ENCODE data around the gene GABRE.

GRCh38 chrX:151987108-151987507, 12.6 kb upstream of the GABRE start:
- TF ChIP-seq BACH1 (IDR thresholded peaks at IDR 0.05; ENCODE audit: borderline replicate concordance) (no peak), YY1 (IDR thresholded peaks at IDR 0.05; ENCODE audit: low read depth, low read length) (no peak), RCOR1 (conservative IDR thresholded peaks at IDR 0.05; ENCODE audit: low read depth, low read length) (no peak), ZNF274 (IDR thresholded peaks at IDR 0.05; ENCODE audit: insufficient read depth, insufficient read length) (no peak), ZZZ3 (IDR thresholded peaks at IDR 0.05; ENCODE audit: control insufficient read depth, insufficient read length, low read depth) (no peak), CTCF (IDR thresholded peaks at IDR 0.05 in 2 of 3, conservative IDR thresholded peaks at IDR 0.05 in 1 of 3; ENCODE audit: control insufficient read depth in 2 of 3, extremely low read depth in 1 of 3, insufficient read depth in 1 of 3, low read depth in 3 of 3, low read length in 3 of 3) (no peak), NFIC (IDR thresholded peaks at IDR 0.05; ENCODE audit: low read depth, low read length) (no peak), EZH2 (IDR thresholded peaks at IDR 0.05; ENCODE audit: borderline replicate concordance, control insufficient read depth, low read depth, low read length) (no peak)
